ENCODE results near the gene RELN.

Gene RELN

GRCh38 chr7:103668279-103668941, 321.0 kb downstream of the RELN start:
- peak; percentile 84 for DNase-seq

DNA sequence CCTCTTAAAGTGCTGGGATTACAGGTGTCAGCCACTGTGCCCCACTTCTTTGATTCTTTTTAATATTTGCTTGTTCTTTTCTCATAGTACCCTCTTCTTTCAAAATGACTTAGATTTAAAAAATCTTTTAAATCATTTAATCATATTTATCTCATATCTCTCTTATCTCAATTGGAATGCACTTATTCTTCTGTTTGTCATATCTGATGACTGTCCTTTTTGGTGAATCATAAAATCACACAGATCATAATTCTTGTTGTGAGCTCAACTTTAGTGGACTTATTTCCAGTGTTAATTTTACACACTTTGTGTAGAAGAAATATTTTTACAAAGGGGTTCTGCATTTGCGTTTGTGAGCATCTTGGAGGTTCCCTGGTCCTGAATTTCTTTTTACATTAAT, 323.1 kb downstream of the RELN start:
- DNase-seq, result no peak

DNA sequence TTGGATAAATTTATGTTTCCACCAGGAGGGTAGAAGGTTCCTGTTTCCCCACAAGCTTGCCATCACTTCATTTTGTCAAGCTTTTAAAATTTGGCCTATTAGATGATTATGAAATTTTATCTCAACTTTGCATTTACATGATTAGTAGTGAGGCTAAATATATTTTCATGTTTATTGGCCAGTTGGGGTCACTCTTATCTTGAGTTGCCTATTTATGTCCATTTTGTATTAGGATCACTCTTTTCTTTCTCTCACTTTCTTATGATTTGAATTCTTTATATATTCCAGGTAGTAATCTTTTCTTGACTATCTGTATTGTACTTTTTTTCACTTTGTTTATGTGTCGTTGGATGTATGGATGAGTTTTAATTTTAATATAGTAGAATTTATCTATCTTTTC, 324.9 kb downstream of the RELN start:
- no peak for DNase-seq

- DNase-seq, result no peak
Measured at GRCh38 chr7:103660455-103661371, 328.7 kb downstream of the RELN start.

- no peak for DNase-seq
Measured at GRCh38 chr7:103658055-103659005, 331.1 kb downstream of the RELN start.

DNA sequence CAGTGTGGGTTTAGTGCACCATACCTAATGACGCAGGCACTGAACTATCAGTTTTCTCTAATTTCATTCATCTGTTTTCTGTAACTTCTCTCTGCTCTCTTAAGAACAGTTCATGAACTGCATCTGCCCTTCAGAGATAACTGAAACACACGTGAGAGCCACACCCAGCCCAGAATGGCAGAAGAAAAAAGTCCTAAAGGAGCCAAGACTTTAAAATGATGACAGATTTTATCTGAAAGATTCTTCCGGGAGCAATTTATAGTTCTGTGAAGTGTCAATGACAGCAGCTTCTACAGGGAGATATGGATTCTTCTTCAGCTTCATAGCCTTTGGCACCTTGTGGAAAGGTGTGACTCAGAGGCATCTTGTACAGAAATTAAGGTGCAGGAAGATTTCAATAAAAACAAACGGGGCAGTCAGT, 332.0 kb downstream of the RELN start:
- no peak for DNase-seq

DNA sequence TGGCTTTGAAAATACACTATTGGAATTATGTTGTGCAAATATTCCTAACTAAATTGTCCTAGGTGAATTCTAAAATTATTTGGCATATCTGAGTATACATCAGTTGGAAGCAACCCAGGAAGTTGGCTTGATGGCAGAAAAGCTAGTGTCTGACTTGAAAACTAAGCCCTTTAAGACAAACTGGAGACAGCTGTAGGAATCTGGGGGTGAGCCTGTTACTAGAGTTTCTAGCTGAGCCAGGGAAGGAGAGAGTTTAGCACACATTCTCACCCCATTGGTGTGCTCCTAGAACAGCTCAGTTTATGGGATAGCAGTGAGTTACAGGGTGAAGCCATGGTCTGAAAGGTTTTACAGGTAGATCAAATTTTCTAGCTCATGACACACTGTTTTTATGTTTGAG, 333.2 kb downstream of the RELN start:
- no peak for DNase-seq

DNA sequence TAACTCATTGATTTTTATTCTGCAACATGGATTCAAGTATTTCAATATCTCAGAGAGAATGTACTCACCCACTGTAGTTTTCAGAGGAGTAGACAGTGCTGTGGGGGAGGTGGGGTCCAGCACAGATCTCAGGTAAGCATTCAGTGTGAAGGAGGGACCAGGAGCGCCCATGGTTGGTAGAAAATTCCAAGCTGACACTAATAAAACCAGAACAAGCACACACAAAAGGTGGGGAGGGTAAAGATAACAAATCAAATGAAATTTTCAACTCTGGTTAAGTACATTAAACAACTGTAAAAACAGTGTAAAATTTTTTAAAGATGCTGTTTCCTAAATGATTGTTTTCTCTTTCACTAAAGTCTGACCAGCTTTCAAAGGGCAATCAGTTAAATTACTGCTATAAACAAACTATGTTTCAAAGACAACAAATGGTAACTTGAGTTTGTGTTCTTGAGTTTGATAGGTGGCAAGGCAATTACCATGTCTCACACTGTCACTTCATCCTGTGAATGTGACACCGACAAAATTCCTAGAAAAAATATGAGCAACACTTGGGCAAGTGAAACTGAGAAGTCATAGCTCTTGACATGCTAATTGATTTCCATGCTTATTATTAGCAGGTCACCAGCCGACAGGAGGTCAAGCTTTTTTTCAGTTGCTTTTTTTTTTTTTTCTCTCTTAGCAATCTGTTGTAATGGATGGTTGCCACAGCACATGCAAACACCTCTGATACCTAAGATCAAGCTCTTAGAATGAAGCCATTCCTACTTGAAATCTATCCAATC, 337.7 kb downstream of the RELN start:
- DNase-seq, result no peak

- no peak for DNase-seq
Measured at GRCh38 chr7:103649052-103649451, 340.4 kb downstream of the RELN start.

- DNase-seq, result no peak
Measured at GRCh38 chr7:103648135-103648534, 341.3 kb downstream of the RELN start.

GRCh38 chr7:103644319-103644718, 345.1 kb downstream of the RELN start:
- DNase-seq, result no peak

DNA sequence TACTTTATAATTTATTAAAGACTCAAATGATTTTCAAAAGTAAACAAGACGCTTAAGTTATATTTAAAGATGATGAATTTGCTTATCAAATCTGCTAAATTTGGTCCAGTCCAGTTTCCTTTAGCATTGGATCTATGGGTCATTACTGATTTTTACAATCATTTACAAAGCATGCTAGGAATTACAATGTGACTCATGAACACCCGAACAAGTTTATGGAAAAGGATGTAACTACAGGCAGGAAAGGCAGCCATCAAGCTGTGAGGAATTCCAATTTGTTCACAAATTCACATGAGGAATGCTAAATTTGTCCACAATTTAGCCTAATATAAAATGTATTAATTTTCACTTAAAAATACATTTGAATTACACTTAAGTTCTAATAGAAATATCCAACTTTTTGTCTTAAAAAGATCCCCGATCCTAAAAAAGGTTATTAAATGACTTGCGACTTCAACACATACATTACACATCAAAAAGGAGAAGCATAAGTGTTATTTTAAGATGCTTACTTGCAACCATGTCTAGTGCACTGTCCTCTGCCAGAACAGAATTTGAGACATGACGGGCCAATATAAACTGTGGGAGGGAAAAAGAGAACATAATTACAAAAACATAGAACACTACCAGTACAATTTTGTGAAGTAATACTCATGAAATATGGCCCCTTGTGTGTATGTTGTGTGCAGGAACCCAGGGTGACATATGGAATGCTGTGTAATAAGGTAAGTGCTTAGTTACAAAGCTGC, 349.3 kb downstream of the RELN start:
- no peak for DNase-seq

- no peak for DNase-seq
Measured at GRCh38 chr7:103637726-103638125, 351.7 kb downstream of the RELN start.

GRCh38 chr7:103637094-103637493, 352.4 kb downstream of the RELN start:
- DNase-seq, result no peak

GRCh38 chr7:103636153-103636552, 353.3 kb downstream of the RELN start:
- DNase-seq, result no peak

- no peak for DNase-seq
Measured at GRCh38 chr7:103632972-103633371, 356.5 kb downstream of the RELN start.

DNA sequence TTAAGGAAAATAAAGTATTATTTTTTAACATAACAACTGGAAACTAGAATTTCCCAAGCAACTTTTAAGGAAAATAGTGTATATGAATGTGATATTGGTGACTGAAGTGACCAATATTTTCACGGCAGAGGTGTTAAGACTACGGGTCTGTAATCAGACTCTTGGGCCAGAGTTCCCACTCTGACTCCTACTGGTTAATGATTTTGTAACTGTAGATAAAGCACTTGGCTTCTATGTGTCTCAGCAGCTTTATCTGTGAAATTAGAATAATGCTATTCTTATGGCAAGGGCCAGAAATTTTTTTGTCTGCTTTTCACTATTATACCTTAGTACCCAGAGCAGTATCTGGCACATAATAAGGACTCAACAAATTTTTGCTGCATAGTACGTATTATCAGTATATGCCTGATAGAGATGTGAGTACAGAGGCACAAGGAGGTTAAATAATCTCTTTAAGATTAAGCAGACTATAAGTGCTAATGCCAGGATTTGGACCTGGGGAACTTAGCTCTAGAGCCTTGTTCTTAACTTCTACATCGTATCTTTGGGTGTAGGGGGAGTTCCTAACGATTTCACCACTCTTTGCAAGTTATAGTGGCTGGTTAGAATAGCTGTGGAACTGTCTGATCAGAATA, 357.3 kb downstream of the RELN start:
- DNase-seq, result no peak

- no peak for DNase-seq
Measured at GRCh38 chr7:103630318-103630717, 359.1 kb downstream of the RELN start.

DNA sequence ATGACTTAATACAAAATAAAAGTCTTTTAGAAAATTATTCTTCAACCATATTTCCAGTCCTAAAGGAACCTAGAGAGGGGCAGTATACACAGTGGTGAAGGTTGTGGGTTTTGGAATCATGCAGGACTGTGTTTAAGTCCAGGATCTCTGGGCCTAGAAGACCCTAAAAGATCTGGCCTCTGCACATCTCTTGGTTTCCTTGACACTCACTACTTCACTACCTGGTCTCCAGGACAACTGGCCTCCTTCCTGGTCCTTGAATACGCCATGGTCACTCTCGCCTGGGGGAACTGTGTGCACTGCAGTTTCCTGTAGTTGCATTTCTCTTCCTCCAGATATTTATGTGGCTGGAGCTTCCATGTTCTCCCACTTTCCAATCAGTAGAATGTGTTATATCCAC, 360.7 kb downstream of the RELN start:
- no peak for DNase-seq

- DNase-seq, result no peak
Measured at GRCh38 chr7:103626776-103627175, 362.7 kb downstream of the RELN start.

DNA sequence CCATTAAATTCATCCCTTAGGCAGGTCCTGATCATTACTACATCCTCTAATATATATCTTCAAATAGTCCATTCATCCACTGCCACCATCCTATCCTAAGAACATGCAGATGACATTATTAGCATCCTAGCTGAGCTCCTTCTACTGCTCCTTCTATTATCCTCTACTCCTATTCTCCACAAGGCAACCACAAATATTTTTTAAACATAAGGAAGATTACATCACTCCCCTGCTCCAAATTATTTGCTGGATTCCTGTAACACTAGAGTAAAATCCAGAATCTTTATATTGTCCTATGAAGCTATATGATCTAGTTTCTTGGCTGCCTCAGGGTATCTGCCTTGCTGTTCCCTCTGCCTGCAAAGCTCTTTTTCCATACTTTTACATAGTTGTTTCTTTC, 367.2 kb downstream of the RELN start:
- DNase-seq, result no peak
